GM21390 (cell line): ENCODE results near the gene RAP1A.

Experiments used
- ATAC-seq: cut with Tn5 transposase; IDR thresholded peaks from one replicate; pipeline ENCODE4 v1.9.1; 2021; ENCODE audit not compliant: unreplicated experiment

Gene RAP1A

GRCh38 chr1:111751906-111752575 lies 132.5 kb downstream of the RAP1A start:
- ATAC-seq, result no peak

GRCh38 chr1:111754984-111755330 lies 135.4 kb downstream of the RAP1A start:
- peak; percentile 2 for ATAC-seq

- ATAC-seq, result peak; percentile 87
These were observed 135.9 kb downstream of the RAP1A start, which contains the start of gene DDX20 for GRCh38 chr1:111755331-111756123. Gene DDX20, plus strand, starts transcription at chr1:111755901. Its CDS starts 24 bp downstream, at chr1:111755925.

GRCh38 chr1:111756124-111756513 lies 136.5 kb downstream of the RAP1A start:
- ATAC-seq, result peak; percentile 20

GRCh38 chr1:111758373-111758772 lies 138.8 kb downstream of the RAP1A start:
- ATAC-seq, result no peak

- ATAC-seq, result no peak
These were observed 142.1 kb downstream of the RAP1A start for GRCh38 chr1:111761717-111762116.

GRCh38 chr1:111762332-111762731 lies 142.7 kb downstream of the RAP1A start:
- ATAC-seq, result no peak
